HUES6 (cell line): ENCODE data around the gene NTN1.

Experiments
- H3K27ac ChIP-seq: 2 replicates; pipeline ENCODE4 v1.7.0; 2013; ENCODE audit warnings: low read depth, mild to moderate bottlenecking, low read length, inconsistent platforms
- H3K27me3 ChIP-seq: 2 replicates; pipeline ENCODE4 v1.6.1; 2013; ENCODE audit warnings: low read length; ENCODE audit not compliant: control insufficient read depth, insufficient read depth
- H3K36me3 ChIP-seq: 2 replicates; pipeline ENCODE4 v1.6.1; 2013; ENCODE audit warnings: low read length; ENCODE audit not compliant: control insufficient read depth, insufficient read depth
- H3K4me1 ChIP-seq: 2 replicates; pipeline ENCODE4 v1.6.1; 2013; ENCODE audit warnings: low read length; ENCODE audit not compliant: control insufficient read depth, insufficient read depth
- H3K4me3 ChIP-seq: 2 replicates; pipeline ENCODE4 v1.5.1; 2013; ENCODE audit warnings: low read depth, low read length
- H3K9ac ChIP-seq: one replicate; pipeline ENCODE4 v1.6.1; 2013; ENCODE audit warnings: mild to moderate bottlenecking, low read length
- H3K9me3 ChIP-seq: 2 replicates; pipeline ENCODE4 v1.6.1; 2013; ENCODE audit warnings: low read depth, low read length; ENCODE audit not compliant: control insufficient read depth, insufficient read depth

Gene NTN1

DNA sequence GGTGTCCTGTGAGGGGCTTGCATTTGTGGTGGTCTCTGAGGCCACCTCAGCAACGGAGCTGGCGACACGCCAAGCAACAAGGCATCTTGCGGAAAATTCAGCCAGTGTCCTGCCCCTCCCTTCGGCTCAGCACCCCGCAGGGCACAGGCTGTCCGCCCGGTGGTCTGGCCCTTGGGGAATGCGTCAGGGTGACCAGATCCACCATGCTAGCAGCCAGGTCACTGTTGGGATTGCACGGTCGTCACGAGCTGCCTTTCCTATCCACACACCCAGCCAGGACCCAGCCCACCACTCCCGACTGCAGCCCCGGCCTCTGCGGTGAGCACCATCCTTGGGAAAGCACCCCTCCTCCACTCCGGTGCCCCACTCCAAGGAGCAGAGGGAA, 221.2 kb downstream of the NTN1 start:
- no peaks in the 10 kb centered on the region for H3K9me3 ChIP-seq
- no peak overlapping the region for H3K27ac ChIP-seq
- H3K4me3 ChIP-seq: no peak overlapping the region
- H3K36me3 ChIP-seq: no peaks in the 10 kb centered on the region
- H3K27me3 ChIP-seq: peaks cover 10% of the 10 kb centered on the region
- H3K9ac ChIP-seq: no peak overlapping the region
- H3K4me1 ChIP-seq: peaks cover 39% of the 10 kb centered on the region

DNA sequence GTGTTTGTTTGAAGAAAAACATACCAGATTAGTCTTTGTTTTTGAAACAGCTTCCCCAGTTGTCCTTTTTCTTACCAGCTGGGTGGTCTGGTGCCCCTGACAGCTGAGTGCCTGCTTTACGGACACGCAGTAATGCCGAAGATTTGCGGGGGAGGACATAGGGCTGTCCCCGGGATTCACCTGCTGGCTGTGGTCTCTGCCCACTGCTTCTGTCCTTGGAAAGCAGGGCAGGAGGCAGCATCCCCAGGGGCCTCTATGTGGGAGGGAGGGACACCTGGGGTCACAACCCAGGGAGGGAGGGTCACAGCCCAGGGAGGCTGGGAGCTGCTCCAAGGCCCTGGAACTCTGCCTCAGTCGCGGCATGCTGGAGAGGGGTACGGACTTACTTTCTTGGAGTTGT, 221.7 kb downstream of the NTN1 start:
- Histone ChIP-seq H3K27ac (no peak overlapping the region), H3K9ac (no peak overlapping the region), H3K27me3 (peaks cover 10% of the 10 kb centered on the region), H3K4me3 (no peak overlapping the region), H3K4me1 (peaks cover 39% of the 10 kb centered on the region), H3K9me3 (no peaks in the 10 kb centered on the region), H3K36me3 (no peaks in the 10 kb centered on the region)

DNA sequence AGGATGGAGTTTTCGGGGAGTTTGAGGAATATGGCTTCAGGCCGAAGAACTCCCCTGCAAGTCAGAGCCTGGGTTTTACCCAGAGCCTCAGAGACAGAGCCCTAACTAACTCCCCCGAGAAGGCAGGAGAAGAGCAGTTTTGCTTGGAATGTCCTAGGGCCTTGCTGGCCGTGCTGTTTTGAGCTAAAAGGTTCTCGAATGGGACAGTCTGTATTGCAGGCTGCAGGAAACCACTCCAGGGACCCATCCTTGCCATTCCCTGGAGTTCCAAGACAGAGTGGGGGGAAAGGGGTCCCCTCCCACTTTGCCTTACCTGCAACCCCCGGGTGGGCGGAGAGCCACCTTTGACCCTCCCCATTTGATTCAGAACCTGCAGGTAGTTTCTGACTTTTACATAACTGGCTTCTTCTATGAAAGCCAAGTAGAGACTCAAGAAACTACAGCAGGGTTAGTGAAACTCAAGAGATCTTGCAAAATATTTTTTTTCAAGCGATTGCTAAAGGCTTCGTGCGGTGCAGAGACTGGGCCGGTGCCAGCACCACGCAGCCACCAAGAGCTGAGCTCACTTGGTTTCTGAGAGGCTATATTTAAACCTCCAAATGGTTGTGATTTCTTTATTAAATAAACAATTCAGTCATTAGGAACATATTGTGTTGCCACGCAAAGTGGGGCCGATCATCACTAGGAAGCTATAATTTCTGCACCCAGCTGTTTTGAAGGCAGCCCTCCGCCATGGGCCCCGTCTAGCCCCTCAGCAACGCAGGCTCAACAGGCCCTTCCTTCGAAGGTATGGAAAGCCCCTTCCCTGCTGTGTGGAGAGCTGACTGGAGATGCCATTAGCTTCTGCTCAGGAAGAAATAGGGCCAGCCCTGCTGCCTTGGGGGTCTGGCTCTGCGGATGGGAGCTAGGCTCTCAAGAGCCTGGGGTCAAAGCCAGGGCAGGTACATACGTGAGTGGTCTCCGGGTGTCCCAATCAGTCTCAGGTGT, 223.0 kb downstream of the NTN1 start:
- H3K27ac ChIP-seq: no peak overlapping the region
- H3K27me3 ChIP-seq: peaks cover 4% of the 10 kb centered on the region; the same call in 1 of the 2 replicates

GRCh38 chr17:9247401-9247938, 226.2 kb downstream of the NTN1 start:
- Histone ChIP-seq H3K36me3 (no peaks in the 10 kb centered on the region), H3K27me3 (no peaks in the 10 kb centered on the region), H3K4me3 (no peak overlapping the region), H3K9me3 (no peaks in the 10 kb centered on the region), H3K9ac (no peak overlapping the region), H3K27ac (no peak overlapping the region), H3K4me1 (peaks cover 11% of the 10 kb centered on the region)

More for the DNA sequence above, 223.0 kb downstream of the NTN1 start:
- no peak overlapping the region for H3K9ac ChIP-seq
- no peaks in the 10 kb centered on the region for H3K36me3 ChIP-seq
- no peaks in the 10 kb centered on the region for H3K9me3 ChIP-seq
- H3K4me3 ChIP-seq: no peak overlapping the region
- peaks cover 31% of the 10 kb centered on the region for H3K4me1 ChIP-seq

DNA sequence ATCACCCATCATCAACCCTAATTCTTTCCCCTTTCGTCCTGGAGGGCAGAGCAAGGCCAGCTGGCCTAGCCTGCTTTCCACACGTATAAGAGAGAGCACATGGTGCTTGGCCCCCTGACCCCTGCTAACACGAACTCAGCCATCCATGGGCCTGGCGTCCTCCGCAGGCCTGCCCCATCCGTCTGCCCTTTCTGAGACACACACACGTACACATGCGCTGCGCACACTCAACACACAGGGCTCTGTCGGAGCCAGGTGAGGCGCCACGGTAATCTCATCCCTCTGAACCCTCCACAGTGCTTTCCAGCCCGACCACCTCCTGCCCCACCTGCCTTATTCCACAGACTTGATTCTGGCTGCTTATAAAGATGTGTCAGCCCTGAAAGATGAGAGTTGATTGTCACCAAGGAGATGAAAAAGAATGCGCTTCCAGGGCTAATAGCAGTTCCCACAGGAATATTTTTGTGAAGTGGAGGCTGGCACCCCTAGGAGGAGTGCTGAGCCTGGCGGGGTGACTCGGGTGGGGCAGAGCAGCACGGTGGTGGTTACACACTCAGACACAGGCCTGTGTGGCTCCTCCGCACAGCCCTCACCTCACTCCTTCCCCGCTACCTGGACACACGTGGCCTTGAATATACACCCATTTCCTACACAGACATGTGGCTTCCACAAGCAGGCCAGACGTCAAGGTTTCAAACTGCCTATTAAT, 228.1 kb downstream of the NTN1 start:
- Histone ChIP-seq H3K36me3 (no peaks in the 10 kb centered on the region), H3K9me3 (no peaks in the 10 kb centered on the region), H3K4me3 (no peak overlapping the region), H3K4me1 (peaks cover 4% of the 10 kb centered on the region; the same call in 1 of the 2 replicates), H3K9ac (no peak overlapping the region), H3K27ac (no peak overlapping the region), H3K27me3 (no peaks in the 10 kb centered on the region)

DNA sequence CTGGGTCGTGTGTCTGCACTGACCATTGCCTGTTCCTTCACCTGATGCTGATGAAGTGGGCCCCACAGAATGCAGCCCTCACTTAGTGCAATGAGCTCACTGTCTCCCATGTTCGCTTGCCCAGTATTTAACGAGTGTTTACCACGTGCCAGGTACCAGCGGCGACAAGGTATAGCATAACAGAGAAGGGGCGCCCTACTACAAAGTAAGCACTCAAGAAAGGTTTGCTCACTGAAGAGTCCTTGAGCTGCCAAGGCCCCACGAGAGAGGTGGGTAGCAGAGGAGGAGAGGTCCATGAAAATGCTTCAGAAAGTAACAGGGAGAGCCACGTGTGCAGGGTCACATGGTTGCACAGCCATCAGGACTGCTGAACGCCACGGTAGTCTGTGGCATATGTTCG, 230.0 kb downstream of the NTN1 start:
- H3K9me3 ChIP-seq: no peaks in the 10 kb centered on the region
- H3K9ac ChIP-seq: no peak overlapping the region
- no peak overlapping the region for H3K27ac ChIP-seq

GRCh38 chr17:9253308-9253707, 232.0 kb downstream of the NTN1 start:
- Histone ChIP-seq H3K36me3 (no peaks in the 10 kb centered on the region), H3K4me3 (no peak overlapping the region), H3K27ac (no peak overlapping the region), H3K27me3 (no peaks in the 10 kb centered on the region), H3K9ac (no peak overlapping the region), H3K4me1 (peaks cover 10% of the 10 kb centered on the region), H3K9me3 (no peaks in the 10 kb centered on the region)

More for the DNA sequence above, 230.0 kb downstream of the NTN1 start:
- H3K36me3 ChIP-seq: no peaks in the 10 kb centered on the region
- no peak overlapping the region for H3K4me3 ChIP-seq
- H3K4me1 ChIP-seq: no peaks in the 10 kb centered on the region
- no peaks in the 10 kb centered on the region for H3K27me3 ChIP-seq

GRCh38 chr17:9254841-9255240, 233.5 kb downstream of the NTN1 start:
- H3K4me1 ChIP-seq: peaks cover 19% of the 10 kb centered on the region
- H3K27me3 ChIP-seq: no peaks in the 10 kb centered on the region
- no peaks in the 10 kb centered on the region for H3K9me3 ChIP-seq
- no peak overlapping the region for H3K27ac ChIP-seq
- H3K36me3 ChIP-seq: no peaks in the 10 kb centered on the region
- H3K9ac ChIP-seq: no peak overlapping the region
- no peak overlapping the region for H3K4me3 ChIP-seq

DNA sequence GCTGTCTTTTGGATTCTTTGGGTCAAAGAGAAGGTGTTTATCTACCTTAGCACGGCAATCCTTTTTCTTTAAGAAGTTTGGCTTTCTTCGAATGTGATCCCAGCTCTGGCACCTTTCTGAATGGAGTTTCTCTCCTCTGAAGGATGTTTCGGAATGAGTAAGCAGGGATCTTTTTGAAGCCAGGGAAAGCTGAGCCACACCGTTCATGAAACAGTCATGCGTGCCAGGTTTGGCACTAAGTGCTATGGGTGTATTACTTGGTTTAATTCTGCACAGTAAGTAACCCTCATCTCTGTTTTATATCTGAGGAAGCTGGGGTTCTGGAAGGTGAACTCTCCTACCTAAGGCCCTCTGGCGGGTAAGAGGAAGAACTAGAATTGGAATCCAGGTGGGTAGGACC, 234.5 kb downstream of the NTN1 start:
- Histone ChIP-seq H3K27ac (no peak overlapping the region), H3K36me3 (no peaks in the 10 kb centered on the region), H3K4me3 (no peak overlapping the region), H3K9ac (no peak overlapping the region), H3K4me1 (peaks cover 19% of the 10 kb centered on the region), H3K9me3 (no peaks in the 10 kb centered on the region), H3K27me3 (no peaks in the 10 kb centered on the region)

DNA sequence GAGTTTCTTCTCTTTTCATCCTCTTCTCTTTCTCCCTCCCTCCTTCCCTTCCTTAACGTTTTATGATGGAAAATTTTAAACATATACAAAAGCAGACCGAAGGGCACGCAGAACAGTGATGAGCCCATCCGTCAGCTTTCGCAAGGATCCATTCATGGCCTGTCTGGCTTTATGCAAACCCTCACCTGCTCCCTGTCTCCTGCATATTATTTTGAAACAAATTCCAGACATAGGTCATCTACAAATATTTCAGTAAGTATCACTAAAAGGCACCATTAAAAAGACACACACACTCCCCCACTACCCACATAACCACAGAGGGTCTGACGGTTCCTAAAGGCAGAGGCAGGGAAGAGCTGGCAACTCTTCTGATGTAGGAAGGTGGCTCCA, 235.0 kb downstream of the NTN1 start:
- no peak overlapping the region for H3K27ac ChIP-seq
- no peaks in the 10 kb centered on the region for H3K9me3 ChIP-seq
- H3K36me3 ChIP-seq: no peaks in the 10 kb centered on the region
- no peak overlapping the region for H3K4me3 ChIP-seq
- H3K27me3 ChIP-seq: no peaks in the 10 kb centered on the region
- H3K4me1 ChIP-seq: peaks cover 19% of the 10 kb centered on the region
- no peak overlapping the region for H3K9ac ChIP-seq
